IMR-90 (cell line): ENCODE measurements around the gene RTP5. TPM values are rescaled to one million over a fixed set of nuclear protein-coding genes. Genes with fewer than 3 reads are reported as not detected.
A peak's percentile ranks its signal among the peaks of the same experiment; 100 is the strongest.

Source experiments
- ATAC-seq: fragments of 200-7000 bp; cut with Tn5 transposase; 2 replicates; pipeline ENCODE4 v1.9.1; 2020; ENCODE audit warnings: low read depth, mild to moderate bottlenecking, moderate library complexity
- BruUV-seq: library from RNA; stranded (reverse); fragments of 400-500 nt; replicated peaks from 2 replicates; lab custom pipeline; 2021; lab: Mats Ljungman, UMichigan
- CTCF ChIA-PET: fragments of 300-600 bp; formaldehyde crosslinking; extraction: SDS; loops from one replicate; lab custom pipeline; 2021; ENCODE audit warnings: antibody characterized with exemption; lab: Yijun Ruan, JAX
- POLR2A ChIA-PET: fragments of 300-600 bp; sonication (Branson Sonifier 250); formaldehyde crosslinking; loops from one replicate; lab custom pipeline; 2022; ENCODE audit warnings: antibody characterized with exemption; ENCODE audit not compliant: unreplicated experiment; lab: Charles Lee
- DNase-seq: peaks from one replicate; pipeline ENCODE4 v3.0.0; 2013
- H2AFZ ChIP-seq: replicated peaks from 2 replicates; pipeline ENCODE3; 2013; ENCODE audit warnings: low read length, mild to moderate bottlenecking; ENCODE audit not compliant: poor library complexity
- H2AK5ac ChIP-seq: 2 replicates; pipeline ENCODE4 v1.6.1; 2013; ENCODE audit warnings: low read depth, low read length, inconsistent platforms
- H2AK9ac ChIP-seq: replicated peaks from 2 replicates; pipeline ENCODE3; 2013; ENCODE audit warnings: mild to moderate bottlenecking, low read depth, low read length, moderate library complexity; ENCODE audit not compliant: poor library complexity
- H2BK120ac ChIP-seq: 2 replicates; pipeline ENCODE4 v1.6.1; 2013; ENCODE audit warnings: low read depth, low read length, inconsistent platforms
- H2BK15ac ChIP-seq: 3 replicates; pipeline ENCODE4 v1.6.1; 2013; ENCODE audit warnings: low read depth, low read length, inconsistent platforms
- H2BK20ac ChIP-seq: 2 replicates; pipeline ENCODE4 v1.6.1; 2013; ENCODE audit warnings: low read depth, mild to moderate bottlenecking, inconsistent platforms, low read length, moderate library complexity
- H2BK5ac ChIP-seq: 2 replicates; pipeline ENCODE4 v1.6.1; 2013; ENCODE audit warnings: mild to moderate bottlenecking, low read depth, low read length, inconsistent platforms; ENCODE audit not compliant: poor library complexity, severe bottlenecking
- H3K14ac ChIP-seq: replicated peaks from 2 replicates; pipeline ENCODE4 v1.6.1; 2013; ENCODE audit warnings: low read depth, low read length, inconsistent platforms
- H3K18ac ChIP-seq: 2 replicates; pipeline ENCODE4 v1.6.1; 2013; ENCODE audit warnings: low read depth, low read length, control low read depth
- H3K23ac ChIP-seq: 2 replicates; pipeline ENCODE4 v1.6.1; 2013; ENCODE audit warnings: low read depth, low read length, inconsistent platforms
- H3K27ac ChIP-seq: 2 replicates; pipeline ENCODE4 v1.5.1; 2013; ENCODE audit warnings: mild to moderate bottlenecking, control low read depth, low read length; ENCODE audit not compliant: insufficient read depth
- H3K27me3 ChIP-seq: 2 replicates; pipeline ENCODE4 v1.6.1; 2013; ENCODE audit warnings: low read length; ENCODE audit not compliant: control insufficient read depth, insufficient read depth
- H3K36me3 ChIP-seq: 2 replicates; pipeline ENCODE4 v1.6.1; 2013; ENCODE audit warnings: low read length, mixed read lengths; ENCODE audit not compliant: control insufficient read depth, insufficient read depth
- H3K4ac ChIP-seq: 2 replicates; pipeline ENCODE4 v1.6.1; 2013; ENCODE audit warnings: low read depth, low read length, inconsistent platforms
- H3K4me1 ChIP-seq: 2 replicates; pipeline ENCODE4 v1.6.1; 2013; ENCODE audit warnings: low read length, mixed read lengths; ENCODE audit not compliant: control insufficient read depth, insufficient read depth
- H3K4me2 ChIP-seq: 2 replicates; pipeline ENCODE4 v1.6.1; 2013; ENCODE audit warnings: low read depth, mild to moderate bottlenecking, control low read depth, low read length, moderate library complexity
- H3K4me3 ChIP-seq: 2 replicates; pipeline ENCODE4 v1.5.1; 2013; ENCODE audit warnings: low read depth, mild to moderate bottlenecking, control low read depth, low read length, moderate library complexity; ENCODE audit not compliant: insufficient read depth
- H3K56ac ChIP-seq: 2 replicates; pipeline ENCODE4 v1.6.1; 2013; ENCODE audit warnings: low read length, inconsistent platforms; ENCODE audit not compliant: insufficient read depth; ENCODE audit errors: extremely low read depth
- H3K79me1 ChIP-seq, 2 experiments: 2 replicates each; pipeline ENCODE4 v1.6.1; 2013; ENCODE audit warnings: low read length in 2 of 2, inconsistent platforms in 1 of 2, low read depth in 1 of 2
- H3K9ac ChIP-seq: 2 replicates; pipeline ENCODE4 v1.6.1; 2013; ENCODE audit warnings: low read depth, low read length, control low read depth
- H3K9me1 ChIP-seq: 2 replicates; pipeline ENCODE4 v1.6.1; 2013; ENCODE audit warnings: low read length, inconsistent platforms; ENCODE audit not compliant: insufficient read depth
- H3K9me3 ChIP-seq: 2 replicates; pipeline ENCODE4 v1.6.1; 2013; ENCODE audit warnings: low read length; ENCODE audit not compliant: control insufficient read depth, insufficient read depth
- H4K20me1 ChIP-seq: 2 replicates; pipeline ENCODE4 v1.6.1; 2013; ENCODE audit warnings: low read length, inconsistent platforms; ENCODE audit not compliant: insufficient read depth
- H4K5ac ChIP-seq: 2 replicates; pipeline ENCODE4 v1.6.1; 2013; ENCODE audit warnings: mild to moderate bottlenecking, low read depth, low read length, control low read depth
- H4K8ac ChIP-seq, 2 experiments: 2 replicates each; pipeline ENCODE4 v1.6.1; 2013; ENCODE audit warnings: low read depth in 2 of 2, low read length in 2 of 2, control low read depth in 1 of 2, inconsistent platforms in 1 of 2
- H4K91ac ChIP-seq: 2 replicates; pipeline ENCODE4 v1.6.1; 2013; ENCODE audit warnings: low read depth, low read length, inconsistent platforms; ENCODE audit not compliant: insufficient read depth
- BHLHE40 ChIP-seq: fragments of 150-350 bp; IDR thresholded peaks from 2 replicates; pipeline ENCODE4 v1.6.1; 2016; ENCODE audit warnings: mild to moderate bottlenecking, low read depth, low read length
- CEBPB ChIP-seq: IDR thresholded peaks from 2 replicates; pipeline ENCODE4 v1.6.1; 2012; ENCODE audit warnings: low read depth, low read length, improper control_type of control experiment
- FOS ChIP-seq: fragments of 150-350 bp; IDR thresholded peaks from 2 replicates; pipeline ENCODE4 v1.6.1; 2016; ENCODE audit warnings: low read depth, low read length
- MAFK ChIP-seq: IDR thresholded peaks from 2 replicates; pipeline ENCODE4 v1.6.1; 2012; ENCODE audit warnings: low read depth, low read length, improper control_type of control experiment
- MAZ ChIP-seq: IDR thresholded peaks from 2 replicates; pipeline ENCODE4 v1.6.1; 2012; ENCODE audit warnings: low read depth, mild to moderate bottlenecking, low read length, improper control_type of control experiment, moderate library complexity, borderline replicate concordance
- MXI1 ChIP-seq: IDR thresholded peaks from 2 replicates; pipeline ENCODE4 v1.6.1; 2012; ENCODE audit warnings: low read depth, mild to moderate bottlenecking, low read length, moderate library complexity, borderline replicate concordance
- NFE2L2 ChIP-seq: fragments of 150-350 bp; IDR thresholded peaks from 2 replicates; pipeline ENCODE4 v1.6.1; 2016; ENCODE audit warnings: low read depth, mild to moderate bottlenecking, low read length
- POLR2A ChIP-seq: IDR thresholded peaks from 2 replicates; pipeline ENCODE4 v1.6.1; 2012; ENCODE audit warnings: mild to moderate bottlenecking, low read depth, low read length
- RAD21 ChIP-seq: IDR thresholded peaks from 2 replicates; pipeline ENCODE4 v1.6.1; 2012; ENCODE audit warnings: low read length, improper control_type of control experiment
- RCOR1 ChIP-seq: IDR thresholded peaks from 2 replicates; pipeline ENCODE4 v1.6.1; 2012; ENCODE audit warnings: mild to moderate bottlenecking, low read length, improper control_type of control experiment; ENCODE audit not compliant: insufficient replicate concordance
- RFX5 ChIP-seq: IDR thresholded peaks from 2 replicates; pipeline ENCODE4 v1.8.0; 2012; ENCODE audit warnings: low read depth, mild to moderate bottlenecking, low read length, moderate library complexity
- SMC3 ChIP-seq: fragments of 150-350 bp; IDR thresholded peaks from 2 replicates; pipeline ENCODE4 v1.6.1; 2016; ENCODE audit warnings: low read depth, mild to moderate bottlenecking, antibody characterized with exemption, low read length, moderate library complexity
- WGBS, 2 experiments: methylation state at CpG; one replicate each; pipeline versions ENCODE4 v1.1.5 to v1.1.7; 2013; ENCODE audit warnings: missing lambda C conversion rate in 2 of 2; ENCODE audit not compliant: insufficient read length in 1 of 2; ENCODE audit errors: extremely low coverage in 2 of 2; 5-methylcytosine and 5-hydroxymethylcytosine counted together
- dilution Hi-C: fragments of 300-500 bp; cut with HindIII; formaldehyde crosslinking; loops from one replicate; pipeline ENCODE4 v1.14.3; 2018; ENCODE audit warnings: low sequenced_read_pairs; ENCODE audit not compliant: unreplicated experiment
- in situ Hi-C: fragments of 300-500 bp; cut with MboI; formaldehyde crosslinking; loops from 3 replicates; pipeline ENCODE4 v1.14.3; 2019; ENCODE audit warnings: low sequenced_read_pairs, inconsistent platforms, mixed read lengths
- intact Hi-C: fragments of 100-400 bp; cut with micrococcal nuclease; formaldehyde crosslinking; loops from 2 replicates; pipeline ENCODE4 v1.10.0; 2022
- polyA plus RNA-seq, 3 experiments: library from polyadenylated mRNA; depleted of rRNA; stranded (reverse); fragments of >200 nt; gene quantifications; 2 replicates each; pipeline ENCODE4 v1.2.3, GENCODE V29; 2012; ENCODE audit warnings: low replicate concordance in 1 of 3
- total RNA-seq: library from RNA; depleted of rRNA; stranded (reverse); fragments of >200 nt; gene quantifications from 2 replicates; pipeline ENCODE4 v1.2.3, GENCODE V29; 2012
- TF ChIP-seq, protein P1 (sequence below): fragments of 150-350 bp; IDR thresholded peaks from 2 replicates; pipeline ENCODE4 v1.6.1; 2016; ENCODE audit warnings: low read depth, mild to moderate bottlenecking, low read length, moderate library complexity, borderline replicate concordance
- TF ChIP-seq, protein P2 (sequence below): conservative IDR thresholded peaks from 2 replicates; pipeline ENCODE4 v1.5.1; 2012; ENCODE audit warnings: mild to moderate bottlenecking, low read depth, low read length, improper control_type of control experiment
- TF ChIP-seq, protein P3 (sequence below): fragments of 150-350 bp; IDR thresholded peaks from 2 replicates; pipeline ENCODE4 v1.6.1; 2017; ENCODE audit warnings: mild to moderate bottlenecking, antibody characterized with exemption, low read length, low read depth

Gene RTP5
- total and polyA plus RNA-seq, 2 of the 4 experiments (the other 2 are of a cell fraction), result not detected

DNA sequence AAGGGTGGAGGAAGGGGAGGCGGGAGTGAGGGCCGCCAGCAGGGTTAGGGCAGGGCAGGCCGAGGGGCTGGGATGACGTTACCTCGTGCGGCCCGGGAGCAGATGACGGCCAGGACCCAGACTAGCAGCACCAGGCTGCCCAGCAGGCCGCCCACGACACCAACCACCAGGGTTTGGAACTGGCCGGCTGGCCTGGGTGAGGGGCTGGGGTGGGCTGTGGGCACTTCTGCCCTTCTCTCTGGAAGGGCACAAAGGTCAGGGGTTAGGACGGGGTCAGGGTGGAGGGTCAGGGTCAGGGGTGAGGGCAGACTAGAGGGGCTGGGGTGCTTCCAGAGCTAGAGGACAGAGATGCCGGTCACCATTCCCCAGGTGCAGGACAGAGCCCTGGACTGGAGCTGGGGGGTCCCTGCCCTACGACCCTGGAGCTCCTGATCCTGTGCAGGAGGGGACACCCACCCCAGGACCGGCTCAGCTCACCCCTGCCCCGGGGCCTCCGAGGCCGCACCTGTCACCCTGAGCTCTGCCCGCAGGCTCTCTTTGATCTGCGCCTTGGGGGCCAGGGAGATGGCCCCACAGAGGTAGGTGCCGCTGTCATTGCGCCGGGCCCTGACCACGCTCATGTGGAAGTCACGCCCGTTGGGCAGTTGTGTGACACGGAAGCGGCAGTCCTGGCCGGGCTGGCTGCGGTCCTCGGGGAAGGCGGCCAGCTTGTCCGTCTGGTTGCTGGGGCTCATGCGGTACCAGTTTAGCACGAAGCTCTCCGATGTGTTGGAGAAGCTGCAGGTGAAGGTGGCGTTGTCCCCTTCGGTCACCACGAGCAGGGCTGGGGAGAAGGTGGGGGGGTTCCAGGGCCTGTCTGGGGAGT is 17.2 kb upstream of the RTP5 start:
- Histone ChIP-seq H3K9me1 (no peaks in the 10 kb centered on the region), H3K4me3 (no peak overlapping the region), H3K4me2 (no peak overlapping the region), H3K9me3 (no peaks in the 10 kb centered on the region), H4K20me1 (no peaks in the 10 kb centered on the region), H2BK15ac (no peak overlapping the region), H3K4ac (no peak overlapping the region), H2AFZ (peak overlapping the region; percentile 19), H3K36me3 (no peaks in the 10 kb centered on the region), H2AK9ac (no peak overlapping the region), H2BK5ac (no peak overlapping the region), H2BK20ac (no peak overlapping the region), H3K14ac (no peak overlapping the region), H4K91ac (no peak overlapping the region), H4K5ac (no peak overlapping the region), H2AK5ac (no peak overlapping the region), H3K56ac (no peak overlapping the region), H3K9ac (no peak overlapping the region), H3K23ac (no peak overlapping the region), H3K27ac (no peak overlapping the region), H3K18ac (no peak overlapping the region), H3K4me1 (peaks cover 3% of the 10 kb centered on the region), H2BK120ac (no peak overlapping the region), H3K27me3 (peaks cover 5% of the 10 kb centered on the region; the same call in 1 of the 2 replicates), H3K79me1 (no peaks in the 10 kb centered on the region), H4K8ac (no peak overlapping the region)
- 80% methylated on average over 19 of the region's 39 CpGs; no CpG with 5 or more reads in 1 of the 2 experiments for WGBS, 2 experiments
- POLR2A ChIA-PET, result no interaction called here
- in situ Hi-C loops (no loop called here), dilution Hi-C loops (no loop called here), intact Hi-C loops (no loop called here)
- TF ChIP-seq, protein P1, sequence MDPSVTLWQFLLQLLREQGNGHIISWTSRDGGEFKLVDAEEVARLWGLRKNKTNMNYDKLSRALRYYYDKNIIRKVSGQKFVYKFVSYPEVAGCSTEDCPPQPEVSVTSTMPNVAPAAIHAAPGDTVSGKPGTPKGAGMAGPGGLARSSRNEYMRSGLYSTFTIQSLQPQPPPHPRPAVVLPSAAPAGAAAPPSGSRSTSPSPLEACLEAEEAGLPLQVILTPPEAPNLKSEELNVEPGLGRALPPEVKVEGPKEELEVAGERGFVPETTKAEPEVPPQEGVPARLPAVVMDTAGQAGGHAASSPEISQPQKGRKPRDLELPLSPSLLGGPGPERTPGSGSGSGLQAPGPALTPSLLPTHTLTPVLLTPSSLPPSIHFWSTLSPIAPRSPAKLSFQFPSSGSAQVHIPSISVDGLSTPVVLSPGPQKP, result no peak
- TF ChIP-seq, protein P2, sequence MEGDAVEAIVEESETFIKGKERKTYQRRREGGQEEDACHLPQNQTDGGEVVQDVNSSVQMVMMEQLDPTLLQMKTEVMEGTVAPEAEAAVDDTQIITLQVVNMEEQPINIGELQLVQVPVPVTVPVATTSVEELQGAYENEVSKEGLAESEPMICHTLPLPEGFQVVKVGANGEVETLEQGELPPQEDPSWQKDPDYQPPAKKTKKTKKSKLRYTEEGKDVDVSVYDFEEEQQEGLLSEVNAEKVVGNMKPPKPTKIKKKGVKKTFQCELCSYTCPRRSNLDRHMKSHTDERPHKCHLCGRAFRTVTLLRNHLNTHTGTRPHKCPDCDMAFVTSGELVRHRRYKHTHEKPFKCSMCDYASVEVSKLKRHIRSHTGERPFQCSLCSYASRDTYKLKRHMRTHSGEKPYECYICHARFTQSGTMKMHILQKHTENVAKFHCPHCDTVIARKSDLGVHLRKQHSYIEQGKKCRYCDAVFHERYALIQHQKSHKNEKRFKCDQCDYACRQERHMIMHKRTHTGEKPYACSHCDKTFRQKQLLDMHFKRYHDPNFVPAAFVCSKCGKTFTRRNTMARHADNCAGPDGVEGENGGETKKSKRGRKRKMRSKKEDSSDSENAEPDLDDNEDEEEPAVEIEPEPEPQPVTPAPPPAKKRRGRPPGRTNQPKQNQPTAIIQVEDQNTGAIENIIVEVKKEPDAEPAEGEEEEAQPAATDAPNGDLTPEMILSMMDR, result no peak
- TF ChIP-seq SMC3, result no peak
- no peak for TF ChIP-seq RCOR1
- TF ChIP-seq, protein P3, sequence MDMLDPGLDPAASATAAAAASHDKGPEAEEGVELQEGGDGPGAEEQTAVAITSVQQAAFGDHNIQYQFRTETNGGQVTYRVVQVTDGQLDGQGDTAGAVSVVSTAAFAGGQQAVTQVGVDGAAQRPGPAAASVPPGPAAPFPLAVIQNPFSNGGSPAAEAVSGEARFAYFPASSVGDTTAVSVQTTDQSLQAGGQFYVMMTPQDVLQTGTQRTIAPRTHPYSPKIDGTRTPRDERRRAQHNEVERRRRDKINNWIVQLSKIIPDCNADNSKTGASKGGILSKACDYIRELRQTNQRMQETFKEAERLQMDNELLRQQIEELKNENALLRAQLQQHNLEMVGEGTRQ, result no peak
- no peak for TF ChIP-seq MAZ
- no peak for TF ChIP-seq CEBPB
- no peak for TF ChIP-seq MAFK
- no peak for TF ChIP-seq NFE2L2
- no peak for TF ChIP-seq BHLHE40
- no peak for TF ChIP-seq MXI1
- TF ChIP-seq RFX5, result no peak
- no peak for TF ChIP-seq POLR2A
- TF ChIP-seq FOS, result no peak
- TF ChIP-seq RAD21, result no peak
- ATAC-seq, result no peak
- no TSS peak for BruUV-seq
- DNase-seq, result no peak
- CTCF ChIA-PET, result no interaction called here
